Mesodermal cell (in vitro differentiated cells): Measurements from ENCODE around the gene PUS1.

Experiments
- H3K27ac ChIP-seq: 2 replicates; pipeline ENCODE4 v1.7.0; 2013; ENCODE audit warnings: mild to moderate bottlenecking, low read depth, low read length, moderate library complexity; ENCODE audit not compliant: severe bottlenecking
- H3K36me3 ChIP-seq: 2 replicates; pipeline ENCODE4 v1.7.1; 2013; ENCODE audit warnings: mild to moderate bottlenecking, low read length, moderate library complexity; ENCODE audit not compliant: control insufficient read depth, insufficient read depth
- H3K4me1 ChIP-seq: one replicate; pipeline ENCODE4 v1.7.1; 2013; ENCODE audit warnings: mild to moderate bottlenecking, low read length; ENCODE audit not compliant: insufficient read depth, control insufficient read depth, poor library complexity, severe bottlenecking
- H3K4me3 ChIP-seq: 2 replicates; pipeline ENCODE4 v1.7.0; 2013; ENCODE audit warnings: low read length, control low read depth, mild to moderate bottlenecking; ENCODE audit not compliant: insufficient read depth, poor library complexity, severe bottlenecking; ENCODE audit errors: extremely low read depth
- H3K9me3 ChIP-seq: 2 replicates; pipeline ENCODE4 v1.7.1; 2013; ENCODE audit warnings: mild to moderate bottlenecking, low read length, moderate library complexity; ENCODE audit not compliant: control insufficient read depth
- WGBS, 2 experiments: methylation state at CpG; one replicate each; pipeline ENCODE4 v1.1.5; 2013; ENCODE audit warnings: missing lambda C conversion rate in 2 of 2; ENCODE audit not compliant: insufficient coverage in 2 of 2; 5-methylcytosine and 5-hydroxymethylcytosine counted together

Gene PUS1

DNA sequence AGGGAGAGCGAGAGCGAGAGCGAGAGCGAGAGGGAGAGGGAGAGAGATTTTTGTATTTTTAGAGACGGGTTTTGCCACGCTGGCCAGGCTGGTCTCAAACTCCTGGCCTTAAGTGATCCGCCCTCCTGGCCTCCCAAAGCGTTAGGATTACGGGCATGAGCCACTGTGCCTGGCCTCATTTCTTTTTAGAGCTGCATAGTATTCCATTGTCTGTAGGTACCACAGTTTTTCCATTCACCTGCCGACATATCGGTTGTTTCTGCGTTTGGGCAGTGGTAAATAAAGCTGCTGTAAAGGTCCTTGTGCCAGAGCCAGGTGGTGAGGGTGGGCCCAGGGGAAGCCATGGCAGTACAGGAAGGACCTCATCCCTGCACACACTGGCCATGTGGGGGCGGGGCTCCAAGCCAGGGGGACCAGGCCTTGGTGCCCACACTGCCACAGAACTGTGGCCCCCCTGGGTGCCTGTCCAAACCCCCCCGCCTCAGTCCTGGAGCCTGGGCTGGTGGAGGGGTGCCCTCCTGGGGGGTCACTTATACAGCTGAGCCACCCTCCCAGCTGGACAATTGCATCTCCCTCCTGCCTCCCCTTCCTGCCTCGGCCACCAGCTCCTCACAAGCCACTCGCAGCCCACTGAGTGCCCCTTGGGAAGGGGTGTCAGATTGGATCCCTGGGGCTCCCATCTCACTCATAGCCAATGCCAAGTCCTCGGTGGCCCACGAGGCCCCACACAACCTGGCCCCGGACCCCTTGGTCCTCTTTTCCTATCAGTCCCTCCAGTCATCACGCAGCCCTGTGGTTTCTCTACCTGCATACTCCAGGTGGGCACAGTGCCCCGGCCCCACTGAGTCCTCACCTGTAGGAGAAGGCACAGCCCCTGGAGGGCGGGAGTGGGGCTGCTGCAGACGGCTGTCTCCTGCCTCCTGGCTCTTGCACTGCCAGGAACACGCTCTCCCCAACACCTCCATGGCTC is 1.7 kb upstream of the PUS1 start:
- Histone ChIP-seq H3K4me1 (no peaks in the 10 kb centered on the region), H3K4me3 (no peak overlapping the region), H3K27ac (no peak overlapping the region), H3K9me3 (no peaks in the 10 kb centered on the region), H3K36me3 (peaks cover 21% of the 10 kb centered on the region)
- WGBS, 2 experiments = 74 to 80% methylated on average over 13 to 17 of the region's 24 CpGs

DNA sequence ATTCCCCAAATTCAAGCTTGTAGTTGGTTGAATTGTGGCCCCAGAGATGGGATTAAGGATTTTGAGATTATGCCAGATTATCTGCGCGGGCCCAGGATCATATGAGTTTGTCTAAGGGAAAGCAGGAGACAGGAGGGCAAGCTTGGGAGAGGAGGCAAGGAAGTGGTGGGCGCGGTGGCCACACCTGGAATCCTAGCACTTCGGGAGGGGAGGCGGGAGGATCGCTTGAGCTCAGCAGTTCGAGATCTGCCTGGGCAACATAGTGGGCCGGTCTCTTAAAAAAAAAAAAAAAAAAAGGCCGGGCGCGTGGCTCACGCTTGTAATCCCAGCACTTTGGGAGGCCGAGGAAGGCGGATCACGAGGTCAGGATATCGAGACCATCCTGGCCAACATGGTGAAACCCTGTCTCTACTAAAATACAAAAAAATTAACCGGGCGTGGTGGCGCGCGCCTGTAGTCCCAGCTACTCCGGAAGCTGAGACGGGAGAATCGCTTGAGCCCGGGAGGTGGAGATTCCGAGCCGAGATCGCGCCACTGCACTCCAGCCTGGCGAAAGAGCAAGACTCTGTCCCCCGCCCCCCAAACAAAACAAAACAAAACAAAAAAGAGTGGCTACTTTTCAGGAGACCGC is 881 bp upstream of the PUS1 start:
- 36 to 42% methylated on average over 16 to 18 of the region's 33 CpGs for WGBS, 2 experiments
- Histone ChIP-seq H3K4me3 (peak overlapping the region; percentile 94), H3K27ac (peak overlapping the region; percentile 57), H3K4me1 (no peaks in the 10 kb centered on the region), H3K9me3 (no peaks in the 10 kb centered on the region), H3K36me3 (peaks cover 25% of the 10 kb centered on the region)

DNA sequence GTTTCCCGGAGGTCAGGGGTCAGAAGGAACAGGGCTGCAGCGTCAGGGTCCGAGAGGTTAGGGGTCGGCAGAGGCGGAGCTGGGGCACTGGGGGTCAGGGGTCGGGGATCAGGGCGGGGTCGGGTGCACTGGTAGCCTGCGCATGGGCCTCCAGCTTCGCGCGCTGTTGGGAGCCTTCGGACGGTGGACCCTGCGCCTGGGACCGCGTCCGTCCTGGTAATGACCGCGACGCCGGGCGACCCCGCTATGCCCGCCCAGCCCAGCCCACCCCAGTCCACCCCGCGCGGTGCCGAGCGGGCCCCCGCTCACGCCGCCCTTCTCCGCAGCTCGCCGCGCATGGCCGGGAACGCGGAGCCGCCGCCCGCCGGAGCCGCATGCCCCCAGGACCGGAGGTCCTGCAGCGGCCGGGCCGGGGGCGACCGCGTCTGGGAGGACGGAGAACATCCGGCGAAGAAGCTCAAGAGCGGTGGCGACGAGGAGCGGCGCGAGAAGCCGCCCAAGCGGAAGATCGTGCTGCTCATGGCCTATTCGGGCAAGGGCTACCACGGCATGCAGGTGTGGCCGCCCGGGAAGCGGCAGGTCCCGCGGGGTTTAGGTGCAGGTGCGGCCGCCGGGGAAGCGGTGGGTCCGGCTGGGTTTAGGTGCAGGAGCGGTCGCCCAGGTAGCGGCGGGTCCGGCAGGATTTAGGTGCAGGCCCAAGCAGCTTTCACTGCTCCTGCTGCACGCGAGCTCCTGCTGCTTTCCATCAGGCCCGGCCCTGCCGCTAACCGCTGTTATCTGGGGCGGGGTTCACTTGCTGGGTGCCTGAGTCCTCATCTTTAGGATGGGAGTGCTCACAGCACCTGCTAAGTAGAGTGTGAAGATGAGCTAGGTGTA is 743 bp downstream of the PUS1 start:
- H3K27ac ChIP-seq = peak overlapping the region; percentile 62
- H3K9me3 ChIP-seq = no peaks in the 10 kb centered on the region
- no peaks in the 10 kb centered on the region for H3K4me1 ChIP-seq
- H3K4me3 ChIP-seq = peak overlapping the region; percentile 94
- peaks cover 39% of the 10 kb centered on the region for H3K36me3 ChIP-seq
- WGBS, 2 experiments = 1% methylated on average over 52 to 77 of the region's 87 CpGs

DNA sequence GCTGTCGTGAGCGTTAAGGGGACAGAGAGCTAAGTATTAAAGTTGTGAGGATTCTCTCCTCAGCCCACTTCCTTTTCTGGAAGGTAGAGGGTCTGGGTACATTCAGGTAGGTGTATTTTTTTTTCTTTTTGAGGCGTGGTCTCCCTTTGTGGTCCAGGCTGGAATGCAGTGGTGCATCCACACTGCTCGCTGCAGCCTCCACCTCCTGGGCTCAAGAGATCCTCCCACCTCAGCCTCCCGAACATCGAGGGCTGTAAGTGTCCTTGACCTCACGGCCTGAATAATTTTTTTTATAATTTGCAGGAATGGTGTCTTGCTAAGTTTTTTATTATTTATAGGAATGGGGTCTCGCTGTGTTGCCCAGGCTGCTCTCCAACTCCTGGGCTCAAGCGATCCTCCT is 1.4 kb downstream of the PUS1 start:
- peak overlapping the region; percentile 94 for H3K4me3 ChIP-seq
- H3K36me3 ChIP-seq = peaks cover 45% of the 10 kb centered on the region
- WGBS, 2 experiments = 94 to 100% methylated on average over 2 to 5 of the region's 9 CpGs
- H3K27ac ChIP-seq = no peak overlapping the region
- no peaks in the 10 kb centered on the region for H3K9me3 ChIP-seq
- H3K4me1 ChIP-seq = no peaks in the 10 kb centered on the region

DNA sequence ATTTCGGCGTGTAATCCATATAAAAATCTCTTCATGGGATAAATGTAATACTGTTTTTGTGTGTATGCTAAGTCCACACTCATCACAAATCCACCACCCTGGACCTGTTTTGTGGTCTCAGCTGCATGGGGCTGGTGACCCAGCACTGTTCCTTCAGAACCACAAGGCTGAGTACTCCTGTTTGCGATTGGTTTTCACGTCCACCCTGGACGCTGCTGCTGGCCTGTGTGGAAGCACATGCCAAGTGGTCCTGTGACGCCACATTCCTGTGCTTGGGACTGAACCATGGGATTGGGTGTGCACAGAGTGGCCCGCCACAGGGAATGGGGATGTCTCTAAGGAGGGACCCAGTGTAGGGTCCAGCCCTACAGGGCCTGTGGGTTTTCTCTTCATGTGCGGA is 4.3 kb downstream of the PUS1 start:
- 99 to 100% methylated on average over 6 of the region's 8 CpGs for WGBS, 2 experiments
- Histone ChIP-seq H3K4me1 (no peaks in the 10 kb centered on the region), H3K4me3 (no peak overlapping the region), H3K36me3 (peaks cover 67% of the 10 kb centered on the region), H3K9me3 (no peaks in the 10 kb centered on the region), H3K27ac (no peak overlapping the region)

DNA sequence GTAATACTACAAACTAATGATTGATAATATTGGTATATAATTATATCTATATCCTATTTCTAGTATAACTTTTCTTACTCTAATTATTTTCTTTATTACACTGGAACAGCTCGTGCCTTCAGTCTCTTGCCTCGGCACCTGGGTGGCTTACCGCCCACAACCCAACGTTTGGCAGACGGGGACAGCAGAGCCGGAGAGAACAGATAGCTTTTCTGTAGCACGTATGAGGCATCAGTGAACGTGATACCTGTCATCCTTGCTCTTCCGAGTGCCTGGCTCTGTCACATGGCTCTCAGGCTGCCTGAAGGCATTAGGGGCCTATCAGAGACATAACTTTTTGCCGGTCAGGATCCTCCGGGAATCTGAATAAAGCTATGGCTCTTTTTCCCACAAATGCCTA is 5.5 kb downstream of the PUS1 start:
- Histone ChIP-seq H3K27ac (no peak overlapping the region), H3K9me3 (no peaks in the 10 kb centered on the region), H3K36me3 (peaks cover 79% of the 10 kb centered on the region), H3K4me1 (no peaks in the 10 kb centered on the region), H3K4me3 (no peak overlapping the region)
- WGBS, 2 experiments = 96 to 97% methylated on average over 11 of the region's 11 CpGs

DNA sequence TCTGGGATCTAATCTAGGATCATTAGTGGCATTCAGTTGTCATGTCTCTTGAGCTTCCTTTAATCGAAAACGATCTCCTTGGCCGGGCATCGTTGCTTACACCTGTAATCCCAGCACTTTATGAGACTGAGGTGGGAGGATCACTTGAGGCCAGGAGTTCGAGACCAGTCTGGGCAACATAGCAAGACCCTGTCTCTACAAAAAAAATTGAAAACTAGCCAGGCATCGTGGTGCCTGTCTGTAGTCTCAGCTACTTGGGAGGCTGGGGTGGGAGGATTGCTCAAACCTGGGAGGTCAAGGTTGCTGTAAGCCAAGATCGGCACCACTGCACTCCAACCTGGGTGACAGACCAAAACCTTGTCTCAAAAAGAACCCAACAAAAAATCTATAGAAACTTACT is 9.0 kb downstream of the PUS1 start:
- WGBS, 2 experiments = 68 to 100% methylated on average over 1 to 5 of the region's 7 CpGs
- Histone ChIP-seq H3K27ac (no peak overlapping the region), H3K9me3 (no peaks in the 10 kb centered on the region), H3K4me1 (no peaks in the 10 kb centered on the region), H3K4me3 (no peak overlapping the region), H3K36me3 (peaks cover 88% of the 10 kb centered on the region)

DNA sequence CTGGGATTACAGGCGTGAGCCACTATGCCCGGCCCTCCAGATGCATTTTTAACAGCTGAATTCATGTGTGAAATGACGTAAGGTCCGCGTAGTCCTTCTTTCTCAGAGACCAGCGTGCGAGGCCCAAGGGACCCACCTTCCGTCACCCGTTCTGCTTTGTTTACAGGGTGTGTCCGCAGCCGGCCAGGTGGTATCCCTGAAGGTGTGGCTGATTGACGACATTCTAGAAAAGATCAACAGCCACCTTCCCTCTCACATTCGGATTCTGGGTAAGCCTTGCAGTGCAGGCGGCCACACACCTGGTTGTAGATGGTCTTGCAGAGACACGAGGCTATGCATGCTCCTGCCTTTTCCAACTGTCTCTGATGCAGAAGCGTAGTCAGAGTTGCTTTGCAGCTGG is 9.9 kb downstream of the PUS1 start:
- Histone ChIP-seq H3K4me3 (no peak overlapping the region), H3K27ac (no peak overlapping the region), H3K9me3 (no peaks in the 10 kb centered on the region), H3K4me1 (no peaks in the 10 kb centered on the region), H3K36me3 (peaks cover 88% of the 10 kb centered on the region)
- 96 to 97% methylated on average over 16 of the region's 16 CpGs for WGBS, 2 experiments

DNA sequence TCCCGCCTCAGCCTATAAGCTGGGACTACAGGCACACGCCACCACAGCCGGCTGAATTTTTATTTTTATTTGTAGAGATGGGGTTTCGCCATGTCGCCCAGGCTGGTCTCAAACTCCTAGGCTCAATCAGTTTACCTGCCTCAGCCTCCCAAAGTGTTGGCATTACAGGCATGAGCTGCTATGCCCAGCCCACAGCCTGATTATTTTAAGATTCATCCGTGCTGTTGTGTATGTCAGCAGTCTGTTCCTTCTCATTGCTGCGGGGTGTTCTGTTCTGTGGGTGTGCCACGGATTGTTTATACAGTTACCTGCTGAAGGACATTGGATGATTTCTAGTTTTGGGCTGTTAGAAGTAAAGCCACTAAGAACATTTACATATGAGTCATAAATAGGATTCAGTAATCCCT is 11.1 kb downstream of the PUS1 start:
- Histone ChIP-seq H3K36me3 (peaks cover 84% of the 10 kb centered on the region), H3K9me3 (no peaks in the 10 kb centered on the region), H3K4me1 (no peaks in the 10 kb centered on the region), H3K4me3 (no peak overlapping the region), H3K27ac (no peak overlapping the region)
- 86 to 97% methylated on average over 6 of the region's 8 CpGs for WGBS, 2 experiments

DNA sequence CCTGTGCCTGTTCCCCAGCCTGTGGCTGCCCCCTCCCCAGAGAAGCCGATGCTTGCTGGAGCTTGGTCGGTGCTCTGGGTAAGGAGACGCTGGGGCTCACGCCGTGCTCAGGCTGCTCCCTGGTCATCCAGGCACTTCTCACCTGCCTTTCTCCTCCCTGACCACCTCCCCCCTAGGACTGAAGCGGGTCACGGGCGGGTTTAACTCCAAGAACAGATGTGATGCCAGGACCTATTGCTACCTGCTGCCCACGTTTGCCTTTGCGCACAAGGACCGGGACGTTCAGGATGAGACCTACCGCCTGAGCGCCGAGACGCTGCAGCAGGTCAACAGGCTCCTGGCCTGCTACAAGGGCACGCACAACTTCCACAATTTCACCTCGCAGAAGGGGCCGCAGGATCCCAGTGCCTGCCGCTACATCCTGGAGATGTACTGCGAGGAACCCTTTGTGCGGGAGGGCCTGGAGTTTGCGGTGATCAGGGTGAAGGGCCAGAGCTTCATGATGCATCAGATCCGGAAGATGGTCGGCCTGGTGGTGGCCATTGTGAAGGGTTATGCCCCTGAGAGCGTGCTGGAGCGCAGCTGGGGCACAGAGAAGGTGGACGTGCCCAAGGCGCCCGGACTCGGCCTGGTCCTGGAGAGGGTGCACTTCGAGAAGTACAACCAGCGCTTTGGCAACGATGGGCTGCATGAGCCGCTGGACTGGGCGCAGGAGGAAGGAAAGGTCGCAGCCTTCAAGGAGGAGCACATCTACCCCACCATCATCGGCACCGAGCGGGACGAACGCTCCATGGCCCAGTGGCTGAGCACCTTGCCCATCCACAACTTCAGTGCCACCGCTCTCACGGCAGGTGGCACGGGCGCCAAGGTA is 12.3 kb downstream of the PUS1 start:
- H3K9me3 ChIP-seq = no peaks in the 10 kb centered on the region
- 97% methylated on average over 43 to 44 of the region's 46 CpGs for WGBS, 2 experiments
- no peak overlapping the region for H3K4me3 ChIP-seq
- H3K4me1 ChIP-seq = no peaks in the 10 kb centered on the region
- H3K27ac ChIP-seq = no peak overlapping the region
- peaks cover 75% of the 10 kb centered on the region for H3K36me3 ChIP-seq
